ENCODE results near the gene KAT6B.

KAT6B gene

DNA sequence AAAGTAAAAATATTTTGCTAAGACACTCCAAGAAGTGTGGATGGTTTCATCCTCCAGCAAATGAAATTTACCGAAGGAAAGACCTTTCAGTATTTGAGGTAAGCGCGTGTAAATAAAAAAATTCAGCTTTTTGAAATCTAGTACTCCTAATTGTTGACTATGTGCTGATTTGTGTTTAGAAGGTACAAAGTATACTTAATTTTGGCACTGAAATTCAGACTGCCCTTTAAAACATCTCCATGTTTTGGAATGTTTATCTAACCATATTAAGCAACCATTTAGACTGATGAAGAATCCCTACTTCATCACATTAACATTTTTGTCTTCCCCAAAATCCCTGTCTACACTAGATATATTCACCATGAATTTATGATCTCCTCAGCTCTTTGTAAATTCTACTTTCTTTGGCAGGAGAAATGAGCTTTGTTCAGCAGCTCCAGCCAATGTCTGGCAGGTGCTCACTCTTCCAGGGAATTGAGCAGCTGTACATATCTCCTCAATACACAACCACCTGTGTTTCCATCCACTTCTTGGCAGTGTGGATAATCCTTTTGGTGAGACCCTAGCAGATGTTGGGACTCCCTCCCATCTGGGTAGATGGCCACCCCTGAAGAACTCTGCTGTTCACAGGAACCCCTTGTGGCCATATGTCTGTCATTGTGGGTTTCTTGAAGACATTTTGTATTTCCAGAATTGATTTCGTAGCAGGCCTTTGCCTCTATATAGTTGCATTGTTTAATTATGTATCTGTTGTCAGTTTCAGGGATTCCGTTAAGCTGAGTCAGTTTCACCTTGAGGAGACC is 155.6 kb downstream of the KAT6B start:
- no peak for TF ChIP-seq ZFX (IDR thresholded peaks at IDR 0.05; ENCODE audit: borderline replicate concordance)
- TF ChIP-seq, protein P1, sequence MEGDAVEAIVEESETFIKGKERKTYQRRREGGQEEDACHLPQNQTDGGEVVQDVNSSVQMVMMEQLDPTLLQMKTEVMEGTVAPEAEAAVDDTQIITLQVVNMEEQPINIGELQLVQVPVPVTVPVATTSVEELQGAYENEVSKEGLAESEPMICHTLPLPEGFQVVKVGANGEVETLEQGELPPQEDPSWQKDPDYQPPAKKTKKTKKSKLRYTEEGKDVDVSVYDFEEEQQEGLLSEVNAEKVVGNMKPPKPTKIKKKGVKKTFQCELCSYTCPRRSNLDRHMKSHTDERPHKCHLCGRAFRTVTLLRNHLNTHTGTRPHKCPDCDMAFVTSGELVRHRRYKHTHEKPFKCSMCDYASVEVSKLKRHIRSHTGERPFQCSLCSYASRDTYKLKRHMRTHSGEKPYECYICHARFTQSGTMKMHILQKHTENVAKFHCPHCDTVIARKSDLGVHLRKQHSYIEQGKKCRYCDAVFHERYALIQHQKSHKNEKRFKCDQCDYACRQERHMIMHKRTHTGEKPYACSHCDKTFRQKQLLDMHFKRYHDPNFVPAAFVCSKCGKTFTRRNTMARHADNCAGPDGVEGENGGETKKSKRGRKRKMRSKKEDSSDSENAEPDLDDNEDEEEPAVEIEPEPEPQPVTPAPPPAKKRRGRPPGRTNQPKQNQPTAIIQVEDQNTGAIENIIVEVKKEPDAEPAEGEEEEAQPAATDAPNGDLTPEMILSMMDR (IDR thresholded peaks at IDR 0.05) = no peak
- no peak overlapping the region for H3K27ac ChIP-seq

DNA sequence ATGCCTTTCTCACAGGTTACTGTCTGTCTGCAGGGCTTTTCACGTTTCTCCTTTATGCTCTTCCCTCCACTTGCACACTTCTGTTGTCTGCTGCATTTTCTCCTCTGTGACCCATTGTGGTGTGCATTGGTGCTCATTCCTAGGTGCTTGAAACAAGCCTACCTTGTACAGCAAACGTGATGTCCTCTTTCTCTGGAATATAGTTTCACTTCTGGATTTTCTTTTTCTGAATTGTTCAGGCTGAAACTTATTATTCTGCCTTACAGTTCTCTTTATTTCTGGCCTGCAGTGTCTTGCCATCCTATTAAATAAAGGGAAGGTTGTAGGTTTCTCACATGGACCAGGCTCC is 156.2 kb downstream of the KAT6B start:
- TF ChIP-seq, protein P1 (IDR thresholded peaks at IDR 0.05) = no peak
- TF ChIP-seq ZFX (IDR thresholded peaks at IDR 0.05; ENCODE audit: borderline replicate concordance) = no peak
- H3K27ac ChIP-seq = no peak overlapping the region

- TF ChIP-seq ZFX (IDR thresholded peaks at IDR 0.05; ENCODE audit: borderline replicate concordance) = no peak
- TF ChIP-seq, protein P1 (IDR thresholded peaks at IDR 0.05) = no peak
- no peak overlapping the region for H3K27ac ChIP-seq
These were observed 157.0 kb downstream of the KAT6B start for GRCh38 chr10:74983383-74983782.

- no peak overlapping the region for H3K27ac ChIP-seq
- TF ChIP-seq, protein P1 (IDR thresholded peaks at IDR 0.05) = no peak
- TF ChIP-seq ZFX (IDR thresholded peaks at IDR 0.05; ENCODE audit: borderline replicate concordance) = no peak
These were observed 161.1 kb downstream of the KAT6B start for GRCh38 chr10:74987339-74988053.

- TF ChIP-seq ZFX (IDR thresholded peaks at IDR 0.05; ENCODE audit: borderline replicate concordance) = no peak
- TF ChIP-seq, protein P1 (IDR thresholded peaks at IDR 0.05) = no peak
- no peak overlapping the region for H3K27ac ChIP-seq
These were observed 161.8 kb downstream of the KAT6B start for GRCh38 chr10:74988054-74988775.

DNA sequence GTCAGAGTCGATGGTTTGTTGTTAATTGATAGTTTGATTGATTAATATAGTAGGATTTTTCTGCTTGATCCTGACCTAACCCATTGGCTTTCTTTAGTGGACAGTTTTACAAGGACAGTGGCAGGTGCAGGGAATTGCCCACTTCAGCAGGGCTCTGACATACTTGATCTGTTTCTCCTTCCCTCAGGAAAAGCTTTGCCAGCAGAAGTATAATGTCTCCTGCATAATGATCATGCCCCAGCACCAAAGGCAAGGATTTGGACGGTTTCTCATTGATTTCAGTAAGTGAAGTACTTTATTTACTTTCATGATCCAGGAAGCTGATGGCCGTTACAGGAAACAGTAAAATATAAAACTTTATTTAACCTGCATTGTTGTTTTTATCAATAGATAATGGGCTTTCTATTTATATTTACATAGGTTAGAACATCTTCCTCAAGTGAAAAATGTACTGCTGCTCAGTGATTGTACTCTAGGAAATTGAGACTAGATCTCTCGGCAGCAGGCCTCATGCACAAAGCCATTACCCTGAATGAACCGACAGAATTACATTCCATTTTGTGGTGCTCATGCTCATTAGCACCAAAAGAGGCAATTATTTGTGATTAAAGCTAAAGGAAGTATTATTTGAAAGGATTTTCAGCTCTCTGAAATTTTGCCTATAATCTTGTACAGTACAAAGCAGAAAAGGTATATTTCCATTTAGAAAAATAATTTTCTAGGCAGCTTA is 162.6 kb downstream of the KAT6B start:
- TF ChIP-seq ZFX (IDR thresholded peaks at IDR 0.05; ENCODE audit: borderline replicate concordance) = no peak
- TF ChIP-seq, protein P1 (IDR thresholded peaks at IDR 0.05) = no peak
- H3K27ac ChIP-seq = no peak overlapping the region

Data from 22Rv1 (cell line).